Activated CD8-positive, alpha-beta memory T cell treated with anti-CD3 and anti-CD28 coated beads for 24 hours (primary cell): ENCODE results near the gene IFNGR2.
"Not testable (repeated sequence)": the region's sequence is repeated elsewhere in the genome, so short reads cannot be mapped to it uniquely, and the experiment has no call there.

Source experiments
- DNase-seq: peaks from one replicate; pipeline ENCODE4 v3.0.0-alpha.2; 2020

Gene IFNGR2, protein sequence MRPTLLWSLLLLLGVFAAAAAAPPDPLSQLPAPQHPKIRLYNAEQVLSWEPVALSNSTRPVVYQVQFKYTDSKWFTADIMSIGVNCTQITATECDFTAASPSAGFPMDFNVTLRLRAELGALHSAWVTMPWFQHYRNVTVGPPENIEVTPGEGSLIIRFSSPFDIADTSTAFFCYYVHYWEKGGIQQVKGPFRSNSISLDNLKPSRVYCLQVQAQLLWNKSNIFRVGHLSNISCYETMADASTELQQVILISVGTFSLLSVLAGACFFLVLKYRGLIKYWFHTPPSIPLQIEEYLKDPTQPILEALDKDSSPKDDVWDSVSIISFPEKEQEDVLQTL

DNA sequence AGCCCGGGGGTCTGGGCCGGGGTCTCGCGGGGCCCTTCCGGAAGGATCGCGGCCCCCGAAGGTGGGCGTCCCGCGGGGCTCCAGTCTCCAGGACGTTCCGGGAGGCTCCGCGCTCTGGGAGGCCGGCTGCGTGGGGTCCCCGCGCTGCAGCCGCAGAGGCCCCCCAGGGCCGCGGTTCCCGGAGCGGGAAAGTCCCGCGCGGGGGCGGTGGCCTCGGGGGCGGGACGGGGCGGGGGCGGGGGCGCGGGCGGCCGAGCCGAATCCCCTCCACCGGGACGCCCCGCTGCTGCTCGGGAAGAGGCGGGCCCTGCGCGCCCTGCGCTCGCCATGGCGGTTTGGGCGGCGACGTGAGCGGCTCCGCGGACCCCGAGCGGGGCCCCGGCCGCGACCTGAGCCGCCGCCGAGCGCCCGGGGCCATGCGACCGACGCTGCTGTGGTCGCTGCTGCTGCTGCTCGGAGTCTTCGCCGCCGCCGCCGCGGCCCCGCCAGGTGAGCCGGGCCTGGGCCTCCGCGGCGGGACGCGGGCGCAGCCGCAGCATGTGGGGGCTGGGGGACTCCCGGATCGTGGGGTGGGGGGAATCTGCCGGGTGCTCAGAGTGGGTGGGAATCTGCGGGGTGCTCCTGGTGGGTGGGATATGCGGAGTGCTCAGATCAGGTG, at the start of gene IFNGR2:
Gene IFNGR2 (plus strand): TSS at position 286 of the 658 bp plus-strand sequence. CDS start 131 bp downstream, at position 417.
- DNase-seq = peak; percentile 75

DNA sequence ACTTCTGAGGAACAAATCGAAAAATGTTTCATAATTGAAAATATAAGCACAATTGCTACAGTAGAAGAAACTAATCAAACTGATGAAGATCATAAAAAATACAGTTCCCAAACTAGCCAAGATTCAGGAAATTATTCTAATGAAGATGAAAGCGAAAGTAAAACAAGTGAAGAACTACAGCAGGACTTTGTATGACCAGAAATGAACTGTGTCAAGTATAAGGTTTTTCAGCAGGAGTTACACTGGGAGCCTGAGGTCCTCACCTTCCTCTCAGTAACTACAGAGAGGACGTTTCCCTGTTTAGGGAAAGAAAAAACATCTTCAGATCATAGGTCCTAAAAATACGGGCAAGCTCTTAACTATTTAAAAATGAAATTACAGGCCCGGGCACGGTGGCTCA, 47.9 kb upstream of the IFNGR2 start:
- no peak for DNase-seq

DNA sequence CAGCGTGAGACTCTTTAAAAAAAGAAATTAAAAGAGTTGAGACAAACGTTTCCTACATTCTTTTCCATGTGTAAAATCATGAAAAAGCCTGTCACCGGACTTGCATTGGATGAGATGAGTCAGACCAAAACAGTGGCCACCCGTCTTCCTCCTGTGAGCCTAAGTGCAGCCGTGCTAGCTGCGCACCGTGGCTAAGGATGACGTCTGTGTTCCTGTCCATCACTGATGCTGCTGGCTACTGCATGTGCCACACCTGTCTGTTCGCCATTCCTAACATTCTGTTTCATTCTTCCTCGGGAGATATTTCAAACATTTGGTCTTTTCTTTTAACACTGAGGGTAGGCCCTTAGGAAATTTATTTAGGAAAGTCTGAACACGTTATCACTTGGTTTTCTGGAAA, 47.2 kb upstream of the IFNGR2 start:
- no peak for DNase-seq

DNA sequence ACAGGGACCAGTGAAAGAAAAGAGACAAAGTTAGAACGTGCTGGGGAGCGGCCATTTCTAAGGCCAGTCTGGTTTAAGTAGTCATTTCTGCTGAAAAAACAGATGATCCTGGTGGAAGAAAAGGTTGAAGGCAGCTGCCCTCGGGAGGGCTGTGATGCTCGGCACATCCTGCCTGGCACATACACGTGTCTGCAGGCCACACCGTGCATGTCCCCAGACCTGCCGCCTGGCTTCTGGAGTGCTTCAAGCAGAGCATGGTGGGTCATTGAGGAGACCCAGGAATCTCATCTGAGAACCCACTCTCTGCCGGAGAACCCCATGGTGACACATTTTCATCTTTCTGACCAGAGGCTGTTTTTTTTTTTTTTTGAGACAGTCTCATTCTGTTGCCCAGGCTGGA, 46.0 kb upstream of the IFNGR2 start:
- DNase-seq = no peak

DNA sequence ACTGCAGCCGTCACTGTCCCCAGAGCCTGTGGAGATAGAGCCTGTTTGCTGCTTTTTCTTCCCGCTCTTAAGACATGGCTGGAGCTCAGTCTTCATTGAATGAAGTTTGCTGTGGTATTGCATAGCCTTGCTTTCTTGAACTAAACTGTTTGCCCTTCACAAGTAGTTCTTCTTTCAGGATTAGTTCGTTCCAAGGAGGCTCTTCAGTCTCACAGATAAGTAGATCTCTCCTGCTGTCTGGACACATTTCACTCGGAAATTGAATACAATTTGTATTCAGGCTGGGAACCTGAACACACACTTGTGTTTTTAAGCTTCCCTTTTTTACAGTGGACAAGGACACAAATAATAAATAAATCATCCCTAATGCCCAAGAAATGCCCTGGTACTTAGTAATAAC, 43.8 kb upstream of the IFNGR2 start:
- DNase-seq = no peak

DNA sequence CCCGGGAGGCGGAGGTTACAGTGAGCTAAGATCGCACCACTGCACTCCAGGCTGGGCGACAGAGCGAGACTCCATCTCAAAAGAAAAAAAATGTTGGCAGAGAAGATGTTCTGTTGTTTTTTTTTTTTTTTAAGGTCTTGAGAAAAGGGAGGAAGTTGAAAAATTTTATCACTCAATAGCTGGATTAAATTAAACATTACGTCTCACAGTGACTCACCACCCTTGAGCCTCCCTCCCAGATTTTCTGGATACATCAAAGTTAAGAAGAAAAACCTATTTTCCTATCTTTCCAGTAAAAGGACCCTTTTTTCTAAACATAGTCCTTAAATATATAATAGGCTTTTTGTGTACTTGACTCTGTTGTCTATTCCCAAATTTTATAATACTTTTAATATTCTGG, 42.9 kb upstream of the IFNGR2 start:
- no peak for DNase-seq

DNA sequence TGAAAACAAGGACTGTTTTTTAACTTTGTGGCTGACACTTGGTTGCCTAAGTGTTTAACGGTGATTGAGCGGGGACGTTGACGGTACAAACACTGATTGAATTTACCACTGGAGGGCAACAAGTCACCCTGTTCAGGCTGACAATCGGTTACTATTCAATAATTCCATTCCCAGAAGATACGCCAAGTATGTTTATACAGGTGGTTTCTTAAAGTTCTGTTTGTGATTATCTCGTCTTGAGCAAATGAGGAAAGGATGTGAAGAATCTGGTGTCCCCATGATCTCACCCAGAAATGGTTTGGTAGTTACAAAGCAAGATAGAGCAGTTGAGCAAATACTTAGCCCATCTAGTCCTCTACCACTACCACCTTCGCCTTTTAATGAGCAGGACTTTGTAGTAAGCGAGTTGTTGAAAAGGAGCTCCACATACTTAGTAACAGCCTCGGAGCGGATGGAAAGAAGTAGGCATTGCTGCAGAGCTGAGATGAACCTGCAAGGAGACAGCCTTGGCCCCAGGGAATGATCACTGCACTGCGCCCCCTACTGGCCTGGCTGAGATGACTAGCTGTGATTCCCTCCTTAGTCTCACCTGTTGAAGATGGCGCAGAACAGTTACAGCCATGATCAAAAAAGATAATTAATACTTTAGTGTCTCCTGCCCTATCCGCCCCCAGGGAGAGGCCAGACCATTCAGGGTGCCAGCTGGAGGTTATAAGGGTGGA, 42.2 kb upstream of the IFNGR2 start:
- peak; percentile 97 for DNase-seq

- peak; percentile 78 for DNase-seq
Observed at GRCh38 chr21:33362044-33362555, 41.1 kb upstream of the IFNGR2 start.

DNA sequence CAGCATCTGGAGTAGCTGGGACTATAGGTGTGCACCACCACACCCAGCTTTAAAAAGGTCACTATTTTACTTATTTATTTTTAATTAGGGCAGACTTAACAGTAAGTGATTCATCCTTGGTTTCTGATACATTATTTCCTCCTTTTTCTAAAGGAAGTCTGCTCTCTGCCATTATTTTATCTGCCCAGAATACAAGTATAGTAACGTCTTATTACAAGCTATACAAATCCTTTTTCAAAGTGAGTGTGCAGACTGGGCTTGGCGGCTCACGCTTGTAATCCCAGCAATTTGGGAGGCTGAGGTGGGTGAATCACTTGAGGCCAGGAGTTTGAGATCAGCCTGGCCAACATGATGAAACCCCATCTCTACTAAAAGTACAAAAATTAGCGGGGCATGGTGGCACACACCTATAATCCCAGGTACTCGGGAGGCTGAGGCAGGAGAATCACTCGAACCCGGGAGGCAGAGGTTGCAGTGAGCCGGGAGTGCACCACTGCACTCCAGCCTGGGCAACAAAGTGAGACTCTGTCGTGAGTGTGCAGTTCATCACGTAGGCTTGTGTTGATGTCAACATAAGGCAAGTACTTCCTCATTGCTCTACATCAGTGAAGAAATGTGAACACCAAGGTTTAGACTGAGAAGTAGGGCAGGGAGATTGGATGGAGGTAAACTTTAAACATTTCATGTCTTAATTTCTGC, 39.2 kb upstream of the IFNGR2 start:
- DNase-seq = not testable (repeated sequence)

- DNase-seq = no peak
Observed at GRCh38 chr21:33364830-33365229, 38.4 kb upstream of the IFNGR2 start.

DNA sequence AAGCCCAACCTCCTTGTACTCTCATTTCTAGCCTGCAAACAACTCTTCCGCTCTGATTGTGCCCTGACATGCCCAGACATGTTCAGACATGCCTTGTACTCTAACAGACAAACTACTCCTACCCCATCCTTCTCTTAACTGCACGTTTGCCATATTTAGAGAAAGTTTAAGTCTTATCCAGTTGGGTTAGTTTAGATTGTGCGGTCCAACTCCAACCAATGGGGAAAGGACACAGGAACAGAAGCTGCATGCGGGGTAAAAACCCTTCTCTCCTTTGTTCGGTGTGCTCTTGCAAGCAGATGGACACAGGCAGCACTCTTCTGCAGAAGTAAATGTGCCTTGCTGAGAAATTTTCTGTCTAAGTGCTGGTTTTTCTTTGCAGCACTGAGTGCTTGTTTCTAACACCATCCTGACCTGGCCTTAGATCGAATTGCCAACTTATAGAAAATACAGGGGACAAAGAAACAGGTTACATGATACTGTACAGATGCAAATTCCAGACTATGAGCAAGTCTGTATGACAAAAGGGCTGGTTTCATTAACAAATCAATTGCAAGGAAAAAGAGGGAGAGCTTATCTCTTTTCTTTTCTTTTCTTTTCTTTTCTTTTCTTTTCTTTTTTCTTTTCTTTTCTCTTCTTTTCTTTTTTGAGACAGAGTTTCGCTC, 35.8 kb upstream of the IFNGR2 start:
- DNase-seq = no peak

GRCh38 chr21:33368124-33368523, 35.1 kb upstream of the IFNGR2 start:
- no peak for DNase-seq

- DNase-seq = no peak
Observed at GRCh38 chr21:33368576-33368975, 34.6 kb upstream of the IFNGR2 start.

DNA sequence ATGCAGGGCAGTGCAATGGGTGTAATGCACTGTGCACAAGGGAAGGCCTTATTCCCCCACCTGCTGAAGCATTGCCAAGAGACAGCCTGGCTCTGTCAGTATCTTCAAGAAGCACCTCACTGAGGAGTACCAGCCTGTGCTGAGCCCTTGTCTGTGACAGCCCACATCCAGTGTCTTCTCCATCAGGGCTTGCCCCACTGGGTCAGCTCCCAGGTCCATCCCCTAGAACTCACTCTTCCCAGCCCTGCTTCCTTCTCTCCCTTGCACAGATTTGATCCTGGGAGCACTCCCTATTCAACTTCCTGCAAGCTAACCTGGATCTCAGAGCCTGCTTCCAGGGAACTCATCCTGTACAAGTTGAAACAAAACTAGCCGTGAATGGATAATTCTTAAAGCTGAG, 33.6 kb upstream of the IFNGR2 start:
- DNase-seq = no peak

DNA sequence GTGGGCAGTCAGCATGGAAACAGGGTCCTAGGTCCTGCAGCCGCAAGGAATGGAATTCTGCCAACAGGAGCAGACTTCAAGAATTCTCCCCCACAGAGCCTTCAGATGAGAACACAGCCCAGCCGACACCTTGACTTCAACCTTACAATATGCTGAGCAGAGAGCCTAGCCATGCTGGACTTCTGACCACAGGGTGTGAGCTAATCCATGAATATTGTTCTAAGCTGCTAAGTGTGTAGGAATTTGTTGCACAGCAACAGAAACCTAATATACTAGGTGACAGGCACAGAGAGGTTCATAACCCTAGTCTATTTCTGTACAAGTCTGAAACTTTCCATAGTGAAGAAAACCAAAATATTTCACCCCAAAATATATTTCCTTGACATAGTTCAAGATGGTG, 32.9 kb upstream of the IFNGR2 start:
- no peak for DNase-seq

DNA sequence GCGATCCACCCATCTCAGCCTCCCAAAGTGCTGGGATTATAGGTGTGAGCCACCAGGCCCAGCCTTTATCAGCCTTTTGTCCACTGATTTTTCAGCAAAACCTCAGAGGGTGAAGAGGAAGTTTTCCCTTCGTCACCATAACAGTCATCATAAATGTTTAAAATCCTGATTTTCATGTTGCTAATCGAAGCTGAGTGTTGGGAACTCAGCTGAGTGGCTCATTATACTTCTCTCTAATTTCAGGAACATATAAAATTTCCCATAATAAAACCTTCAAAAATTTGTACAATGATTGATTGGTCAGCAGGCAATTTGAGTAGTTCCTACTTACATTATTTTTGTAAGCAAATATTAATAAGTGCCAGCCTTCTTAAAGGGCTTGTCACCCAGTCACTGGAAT, 31.8 kb upstream of the IFNGR2 start:
- no peak for DNase-seq

DNA sequence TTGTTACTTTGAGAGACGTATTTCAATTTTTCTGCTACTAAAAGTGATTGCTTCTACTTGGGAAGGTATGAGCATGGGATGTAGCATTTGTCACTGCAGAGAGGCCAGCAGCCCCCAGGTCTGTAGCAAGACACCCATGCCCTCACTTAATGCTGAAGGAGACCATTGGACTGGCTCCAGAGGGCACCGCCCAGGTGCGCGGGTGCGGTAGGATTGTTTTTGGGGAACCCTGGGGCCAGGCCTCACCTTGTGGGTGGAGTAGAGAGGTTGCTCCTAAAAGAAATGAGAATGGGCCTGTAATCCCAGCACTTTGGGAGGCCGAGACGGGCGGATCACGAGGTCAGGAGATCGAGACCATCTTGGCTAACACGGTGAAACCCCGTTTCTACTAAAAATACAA, 30.6 kb upstream of the IFNGR2 start:
- DNase-seq = no peak

DNA sequence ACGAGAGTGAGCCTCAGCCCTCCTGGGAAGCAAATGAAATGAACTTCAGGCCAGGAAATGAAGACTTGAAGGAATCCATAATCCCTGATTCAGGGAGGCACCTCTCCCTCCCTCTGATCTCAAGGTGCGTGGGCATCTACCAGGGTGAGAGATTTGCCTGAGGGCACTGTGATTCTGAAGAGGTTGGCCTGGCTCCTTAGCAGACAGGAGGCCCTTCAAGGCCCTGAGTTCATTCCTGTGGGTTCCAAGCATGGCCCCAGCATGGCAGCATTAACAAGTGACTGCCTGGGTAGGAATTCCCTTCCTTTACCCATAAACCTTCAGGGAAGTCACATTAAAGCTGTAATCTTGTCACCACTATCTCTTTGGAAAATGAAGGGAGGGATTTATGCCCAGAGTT, 29.8 kb upstream of the IFNGR2 start:
- DNase-seq = no peak

GRCh38 chr21:33374080-33374449, 29.1 kb upstream of the IFNGR2 start:
- no peak for DNase-seq

DNA sequence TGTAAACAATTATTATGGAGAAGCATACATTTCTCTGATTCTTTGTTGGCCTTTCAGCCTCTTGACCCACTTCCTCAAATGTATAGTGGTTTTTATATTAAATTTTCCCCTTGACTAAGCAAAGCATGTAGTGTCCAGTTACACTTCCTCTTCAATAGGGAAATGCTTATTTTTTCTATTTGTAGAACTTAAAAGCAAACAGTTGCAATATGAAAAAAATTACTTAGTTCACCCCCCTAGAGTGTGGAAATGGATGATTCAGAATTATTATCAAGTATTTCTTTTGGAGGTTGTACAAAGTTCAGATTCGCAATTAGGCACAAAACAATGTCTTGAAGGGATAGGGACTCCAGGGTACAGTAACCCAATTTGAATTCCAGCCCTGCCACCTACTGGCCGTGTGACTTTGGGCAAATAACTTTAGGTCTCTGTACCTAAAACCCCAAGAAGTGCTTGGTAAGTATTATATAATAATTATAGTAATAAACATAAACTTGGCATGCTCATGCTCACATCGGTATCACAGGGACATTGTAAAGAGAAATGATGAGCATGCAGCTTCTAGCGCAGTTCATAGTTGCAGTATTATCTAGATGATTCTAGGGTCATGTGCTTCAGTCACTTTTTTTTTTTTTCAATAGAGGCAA, 28.6 kb upstream of the IFNGR2 start:
- DNase-seq = no peak

DNA sequence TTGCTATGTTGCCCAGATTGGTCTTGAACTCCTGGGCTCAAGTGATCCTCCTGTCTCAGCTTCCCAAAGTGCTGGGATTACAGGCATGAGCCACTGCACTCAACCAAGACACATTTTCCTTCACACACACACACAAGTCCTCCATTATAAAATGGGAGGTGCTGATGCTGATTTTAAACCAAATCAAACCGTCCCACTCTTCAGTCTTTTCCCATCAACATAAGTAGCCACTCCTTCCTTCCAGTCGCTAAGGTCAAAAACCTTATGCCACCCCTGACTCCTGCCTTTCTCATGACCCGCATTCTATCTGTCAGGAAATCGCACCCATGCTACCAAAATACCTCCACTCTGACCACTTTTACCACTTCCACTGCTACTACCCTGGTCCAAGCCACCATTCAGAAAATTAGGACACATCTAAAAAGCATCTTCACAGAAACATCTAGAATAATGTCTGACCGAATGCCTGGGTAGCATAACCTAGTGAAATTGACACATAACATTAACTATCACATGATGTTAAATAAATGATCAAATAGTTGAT, 28.0 kb upstream of the IFNGR2 start:
- no peak for DNase-seq
